Caco-2 (cell line): ENCODE measurements around the gene TBL1X. TPM values are rescaled to one million over a fixed set of nuclear protein-coding genes. Genes with fewer than 3 reads are reported as not detected.

Experiments used
- BruUV-seq: library from RNA; stranded (reverse); fragments of 400-500 nt; replicated peaks from 2 replicates; lab custom pipeline; 2021; lab: Mats Ljungman, UMichigan
- CTCF ChIA-PET: fragments of 300-600 bp; sonication (Branson Sonifier 250); formaldehyde crosslinking; loops from one replicate; lab custom pipeline; 2022; ENCODE audit warnings: antibody characterized with exemption; lab: Charles Lee
- POLR2A ChIA-PET: fragments of 300-600 bp; sonication (Branson Sonifier 250); formaldehyde crosslinking; loops from one replicate; lab custom pipeline; 2022; ENCODE audit warnings: antibody characterized with exemption; lab: Charles Lee
- DNase-seq, 2 experiments: peaks; one replicate each; pipeline versions ENCODE4 v3.0.0 to v3.0.0-alpha.2; 2020 to 2022
- H3K27me3 ChIP-seq: replicated peaks from 2 replicates; pipeline ENCODE4 v1.6.0; 2011; ENCODE audit warnings: low read length; ENCODE audit not compliant: control insufficient read depth, insufficient read depth
- H3K36me3 ChIP-seq: 2 replicates; pipeline ENCODE4 v1.5.1; 2011; ENCODE audit warnings: low read length; ENCODE audit not compliant: control insufficient read depth, insufficient read depth
- H3K4me1 ChIP-seq: fragments of 250-450 bp; sonication (Bioruptor Pico); 2 replicates; pipeline ENCODE4 v1.5.1; 2020; ENCODE audit warnings: mild to moderate bottlenecking
- H3K4me3 ChIP-seq: 2 replicates; pipeline ENCODE4 v1.5.1; 2011; ENCODE audit warnings: low read depth, mild to moderate bottlenecking, control low read depth, low read length
- H3K9me3 ChIP-seq: fragments of 250-450 bp; sonication (Bioruptor Pico); 2 replicates; pipeline ENCODE4 v1.5.1; 2020; ENCODE audit warnings: mild to moderate bottlenecking, moderate library complexity
- H3K27ac Mint-ChIP-seq: one replicate; pipeline ENCODE4 v1.8.0; 2022; ENCODE audit warnings: mixed read lengths; ENCODE audit not compliant: unreplicated experiment
- H3K27me3 Mint-ChIP-seq: one replicate; pipeline ENCODE4 v1.8.0; 2022; ENCODE audit warnings: mixed read lengths; ENCODE audit not compliant: insufficient read depth, unreplicated experiment
- H3K36me3 Mint-ChIP-seq: one replicate; pipeline ENCODE4 v1.8.0; 2022; ENCODE audit warnings: mild to moderate bottlenecking, mixed read lengths; ENCODE audit not compliant: insufficient read depth, unreplicated experiment
- H3K4me1 Mint-ChIP-seq: one replicate; pipeline ENCODE4 v1.8.0; 2022; ENCODE audit warnings: low read depth, mixed read lengths; ENCODE audit not compliant: unreplicated experiment
- H3K4me3 Mint-ChIP-seq: one replicate; pipeline ENCODE4 v1.8.0; 2022; ENCODE audit warnings: mild to moderate bottlenecking, moderate library complexity, mixed read lengths; ENCODE audit not compliant: unreplicated experiment
- H3K9me3 Mint-ChIP-seq: one replicate; pipeline ENCODE4 v1.8.0; 2022; ENCODE audit warnings: mixed read lengths; ENCODE audit not compliant: unreplicated experiment
- intact Hi-C: fragments of 100-400 bp; cut with micrococcal nuclease; formaldehyde crosslinking; loops from one replicate; pipeline ENCODE4 v1.10.0; 2022; ENCODE audit not compliant: unreplicated experiment
- total RNA-seq: library from RNA; stranded (reverse); gene quantifications from 2 replicates; pipeline ENCODE4 v1.2.3, GENCODE V29; 2022
- TF ChIP-seq, protein P1 (sequence below), 2 experiments: fragments of 200-600 bp in 1 of 2; IDR thresholded peaks; 1 replicate in 1 of 2; 2 replicates in 1 of 2; pipeline versions ENCODE4 v1.5.1 to v1.8.0; 2011 to 2022; ENCODE audit warnings: antibody characterized with exemption in 1 of 2, control low read depth in 1 of 2, inconsistent platforms in 1 of 2, low read depth in 1 of 2, low read length in 1 of 2, mild to moderate bottlenecking in 1 of 2, moderate library complexity in 1 of 2; ENCODE audit not compliant: insufficient read depth in 1 of 2, severe bottlenecking in 1 of 2, unreplicated experiment in 1 of 2

The TBL1X gene
- total RNA-seq, 1 experiment from 2014 or later, result 84.2 TPM

DNA sequence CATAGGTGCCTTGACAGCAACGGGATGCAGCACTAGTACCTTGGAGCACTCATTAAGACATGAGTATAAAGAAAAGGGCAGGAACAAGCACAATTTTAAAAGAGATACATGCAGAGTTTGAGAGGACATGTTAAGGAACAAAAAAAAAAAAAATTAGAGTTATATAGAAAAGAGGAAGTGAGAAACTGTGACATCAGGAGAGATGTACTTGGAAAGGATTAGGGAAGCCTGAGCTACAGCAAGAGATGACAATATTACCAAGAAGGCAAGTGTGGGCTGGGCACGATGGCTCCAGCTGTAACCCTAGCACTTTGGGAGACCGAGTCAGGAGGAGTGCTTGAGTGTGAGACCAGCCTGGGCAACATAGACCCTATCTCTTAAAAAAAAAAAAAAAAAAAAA, 263.4 kb downstream of the TBL1X start:
- Mint-ChIP-seq H3K36me3 (peaks cover 11% of the 10 kb centered on the region), H3K27ac (no peak overlapping the region), H3K27me3 (no peaks in the 10 kb centered on the region), H3K4me1 (no peaks in the 10 kb centered on the region), H3K9me3 (no peaks in the 10 kb centered on the region), H3K4me3 (no peak overlapping the region)
- TF ChIP-seq, protein P1, sequence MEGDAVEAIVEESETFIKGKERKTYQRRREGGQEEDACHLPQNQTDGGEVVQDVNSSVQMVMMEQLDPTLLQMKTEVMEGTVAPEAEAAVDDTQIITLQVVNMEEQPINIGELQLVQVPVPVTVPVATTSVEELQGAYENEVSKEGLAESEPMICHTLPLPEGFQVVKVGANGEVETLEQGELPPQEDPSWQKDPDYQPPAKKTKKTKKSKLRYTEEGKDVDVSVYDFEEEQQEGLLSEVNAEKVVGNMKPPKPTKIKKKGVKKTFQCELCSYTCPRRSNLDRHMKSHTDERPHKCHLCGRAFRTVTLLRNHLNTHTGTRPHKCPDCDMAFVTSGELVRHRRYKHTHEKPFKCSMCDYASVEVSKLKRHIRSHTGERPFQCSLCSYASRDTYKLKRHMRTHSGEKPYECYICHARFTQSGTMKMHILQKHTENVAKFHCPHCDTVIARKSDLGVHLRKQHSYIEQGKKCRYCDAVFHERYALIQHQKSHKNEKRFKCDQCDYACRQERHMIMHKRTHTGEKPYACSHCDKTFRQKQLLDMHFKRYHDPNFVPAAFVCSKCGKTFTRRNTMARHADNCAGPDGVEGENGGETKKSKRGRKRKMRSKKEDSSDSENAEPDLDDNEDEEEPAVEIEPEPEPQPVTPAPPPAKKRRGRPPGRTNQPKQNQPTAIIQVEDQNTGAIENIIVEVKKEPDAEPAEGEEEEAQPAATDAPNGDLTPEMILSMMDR (IDR thresholded peaks at IDR 0.05; ENCODE audit: insufficient read depth in 1 of 2, low read depth in 1 of 2, low read length in 1 of 2, severe bottlenecking in 1 of 2, unreplicated experiment in 1 of 2), result no peak
- H3K4me3 ChIP-seq, result no peak overlapping the region
- H3K9me3 ChIP-seq, result no peaks in the 10 kb centered on the region
- H3K36me3 ChIP-seq, result no peaks in the 10 kb centered on the region
- no peaks in the 10 kb centered on the region for H3K27me3 ChIP-seq
- ChIA-PET CTCF (no interaction called here), POLR2A (no interaction called here)
- no peaks in the 10 kb centered on the region for H3K4me1 ChIP-seq
- no peak for DNase-seq
- BruUV-seq, result no TSS peak
- intact Hi-C loops, result no loop called here

GRCh38 chrX:9729171-9729885, 264.5 kb downstream of the TBL1X start:
- no TSS peak for BruUV-seq
- Histone ChIP-seq H3K27me3 (no peaks in the 10 kb centered on the region), H3K36me3 (no peaks in the 10 kb centered on the region), H3K4me3 (no peak overlapping the region), H3K4me1 (no peaks in the 10 kb centered on the region), H3K9me3 (no peaks in the 10 kb centered on the region)
- no peaks in the 10 kb centered on the region for H3K9me3 Mint-ChIP-seq
- no peak for DNase-seq
- H3K4me3 Mint-ChIP-seq, result no peak overlapping the region
- H3K4me1 Mint-ChIP-seq, result no peaks in the 10 kb centered on the region
- H3K27ac Mint-ChIP-seq, result no peak overlapping the region
- ChIA-PET CTCF (no interaction called here), POLR2A (no interaction called here)
- H3K36me3 Mint-ChIP-seq, result peaks cover 7% of the 10 kb centered on the region
- TF ChIP-seq, protein P1 (IDR thresholded peaks at IDR 0.05; ENCODE audit: insufficient read depth in 1 of 2, low read depth in 1 of 2, low read length in 1 of 2, severe bottlenecking in 1 of 2, unreplicated experiment in 1 of 2), result no peak
- intact Hi-C loops, result no loop called here
- H3K27me3 Mint-ChIP-seq, result no peaks in the 10 kb centered on the region

GRCh38 chrX:9730078-9730477, 265.2 kb downstream of the TBL1X start:
- peaks cover 7% of the 10 kb centered on the region for H3K36me3 Mint-ChIP-seq
- intact Hi-C loops, result no loop called here

More at GRCh38 chrX:9730078-9730477, 265.2 kb downstream of the TBL1X start:
- H3K4me3 ChIP-seq, result no peak overlapping the region
- Mint-ChIP-seq H3K9me3 (no peaks in the 10 kb centered on the region), H3K27me3 (no peaks in the 10 kb centered on the region), H3K27ac (no peak overlapping the region), H3K4me3 (no peak overlapping the region), H3K4me1 (no peaks in the 10 kb centered on the region)
- no peaks in the 10 kb centered on the region for H3K36me3 ChIP-seq
- TF ChIP-seq, protein P1 (IDR thresholded peaks at IDR 0.05; ENCODE audit: insufficient read depth in 1 of 2, low read depth in 1 of 2, low read length in 1 of 2, severe bottlenecking in 1 of 2, unreplicated experiment in 1 of 2), result no peak
- no peaks in the 10 kb centered on the region for H3K9me3 ChIP-seq
- BruUV-seq, result no TSS peak
- no peaks in the 10 kb centered on the region for H3K27me3 ChIP-seq
- POLR2A ChIA-PET, result no interaction called here
- DNase-seq, result no peak
- CTCF ChIA-PET, result no interaction called here
- no peaks in the 10 kb centered on the region for H3K4me1 ChIP-seq
